WTC11 (cell line): ENCODE data around the gene PAQR3.

ENCODE experiments used
- ESRRA ChIP-seq: sonication (generic); formaldehyde crosslinking; IDR thresholded peaks from 2 replicates; pipeline ENCODE4 v1.8.1; 2022; ENCODE audit warnings: mild to moderate bottlenecking, missing genetic modification reagents, borderline replicate concordance
- GABPB1 ChIP-seq: sonication (generic); formaldehyde crosslinking; IDR thresholded peaks from 2 replicates; pipeline ENCODE4 v1.8.1; 2023; ENCODE audit warnings: mild to moderate bottlenecking, missing genetic modification reagents
- GTF2I ChIP-seq: fragments of 250-450 bp; sonication (Bioruptor Pico); conservative IDR thresholded peaks from 2 replicates; pipeline ENCODE4 v1.4.0; 2021; ENCODE audit warnings: mild to moderate bottlenecking
- IRF2 ChIP-seq: sonication (generic); formaldehyde crosslinking; IDR thresholded peaks from 2 replicates; pipeline ENCODE4 v1.8.0; 2022; ENCODE audit warnings: low read depth, missing genetic modification reagents, borderline replicate concordance
- JUN ChIP-seq: sonication (generic); formaldehyde crosslinking; IDR thresholded peaks from 2 replicates; pipeline ENCODE4 v1.8.0; 2023; ENCODE audit warnings: mild to moderate bottlenecking, missing genetic modification reagents
- NFATC4 ChIP-seq: fragments of 250-450 bp; sonication (Bioruptor Pico); IDR thresholded peaks from 2 replicates; pipeline ENCODE4 v1.9.0; 2021; ENCODE audit warnings: mild to moderate bottlenecking
- SOX15 ChIP-seq: fragments of 250-450 bp; sonication (Bioruptor Pico); IDR thresholded peaks from 2 replicates; pipeline ENCODE4 v1.9.0; 2021; ENCODE audit warnings: mild to moderate bottlenecking
- TP53 ChIP-seq: sonication (generic); formaldehyde crosslinking; IDR thresholded peaks from 2 replicates; pipeline ENCODE4 v1.8.1; 2023; ENCODE audit warnings: mild to moderate bottlenecking, missing genetic modification reagents
- TF ChIP-seq, protein P1 (sequence below): fragments of 200-600 bp; IDR thresholded peaks from 2 replicates; pipeline ENCODE4 v1.8.0; 2022; ENCODE audit warnings: antibody characterized with exemption
- TF ChIP-seq, protein P2 (sequence below): sonication (generic); formaldehyde crosslinking; IDR thresholded peaks from 2 replicates; pipeline ENCODE4 v1.8.1; 2023; ENCODE audit warnings: mild to moderate bottlenecking, missing genetic modification reagents
- TF ChIP-seq, protein P3 (sequence below): sonication (generic); formaldehyde crosslinking; IDR thresholded peaks from 2 replicates; pipeline ENCODE4 v1.8.0; 2023; ENCODE audit warnings: missing genetic modification reagents
- TF ChIP-seq, protein P4 (sequence below): fragments of 250-450 bp; sonication (Bioruptor Pico); conservative IDR thresholded peaks from 2 replicates; pipeline ENCODE4 v1.9.0; 2021; ENCODE audit warnings: mild to moderate bottlenecking
- TF ChIP-seq, protein P5 (sequence below): sonication (generic); formaldehyde crosslinking; IDR thresholded peaks from 2 replicates; pipeline ENCODE4 v1.8.0; 2023; ENCODE audit warnings: missing genetic modification reagents, mild to moderate bottlenecking, borderline replicate concordance

DNA sequence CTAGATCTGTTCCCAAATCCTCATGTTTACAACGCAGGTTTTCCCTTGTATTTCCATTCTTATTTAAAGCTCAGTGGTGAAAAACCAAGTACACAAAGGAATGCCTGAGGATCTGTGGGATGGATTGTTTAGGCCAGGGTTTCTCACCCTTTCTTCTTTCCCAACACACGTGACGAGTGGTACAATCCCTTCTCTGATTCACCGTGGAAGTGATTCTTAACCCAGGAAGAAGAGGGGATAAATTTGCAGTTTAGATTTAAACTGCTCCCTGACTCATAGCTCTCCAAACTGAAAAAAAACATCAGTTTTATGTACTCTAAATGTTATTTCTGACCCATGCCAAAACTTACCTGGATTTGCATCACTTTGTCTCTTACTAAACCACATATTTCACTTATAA is 17.0 kb downstream of the PAQR3 start:
- TF ChIP-seq JUN (CRISPR knock-in tag) (no peak), IRF2 (CRISPR knock-in tag) (no peak), SOX15 (CRISPR knock-in tag) (no peak), NFATC4 (no peak), TP53 (CRISPR knock-in tag) (no peak), GTF2I (CRISPR knock-in tag) (no peak), GABPB1 (CRISPR knock-in tag) (no peak), ESRRA (no peak)
- TF ChIP-seq, protein P1, sequence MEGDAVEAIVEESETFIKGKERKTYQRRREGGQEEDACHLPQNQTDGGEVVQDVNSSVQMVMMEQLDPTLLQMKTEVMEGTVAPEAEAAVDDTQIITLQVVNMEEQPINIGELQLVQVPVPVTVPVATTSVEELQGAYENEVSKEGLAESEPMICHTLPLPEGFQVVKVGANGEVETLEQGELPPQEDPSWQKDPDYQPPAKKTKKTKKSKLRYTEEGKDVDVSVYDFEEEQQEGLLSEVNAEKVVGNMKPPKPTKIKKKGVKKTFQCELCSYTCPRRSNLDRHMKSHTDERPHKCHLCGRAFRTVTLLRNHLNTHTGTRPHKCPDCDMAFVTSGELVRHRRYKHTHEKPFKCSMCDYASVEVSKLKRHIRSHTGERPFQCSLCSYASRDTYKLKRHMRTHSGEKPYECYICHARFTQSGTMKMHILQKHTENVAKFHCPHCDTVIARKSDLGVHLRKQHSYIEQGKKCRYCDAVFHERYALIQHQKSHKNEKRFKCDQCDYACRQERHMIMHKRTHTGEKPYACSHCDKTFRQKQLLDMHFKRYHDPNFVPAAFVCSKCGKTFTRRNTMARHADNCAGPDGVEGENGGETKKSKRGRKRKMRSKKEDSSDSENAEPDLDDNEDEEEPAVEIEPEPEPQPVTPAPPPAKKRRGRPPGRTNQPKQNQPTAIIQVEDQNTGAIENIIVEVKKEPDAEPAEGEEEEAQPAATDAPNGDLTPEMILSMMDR = no peak
- TF ChIP-seq, protein P2, sequence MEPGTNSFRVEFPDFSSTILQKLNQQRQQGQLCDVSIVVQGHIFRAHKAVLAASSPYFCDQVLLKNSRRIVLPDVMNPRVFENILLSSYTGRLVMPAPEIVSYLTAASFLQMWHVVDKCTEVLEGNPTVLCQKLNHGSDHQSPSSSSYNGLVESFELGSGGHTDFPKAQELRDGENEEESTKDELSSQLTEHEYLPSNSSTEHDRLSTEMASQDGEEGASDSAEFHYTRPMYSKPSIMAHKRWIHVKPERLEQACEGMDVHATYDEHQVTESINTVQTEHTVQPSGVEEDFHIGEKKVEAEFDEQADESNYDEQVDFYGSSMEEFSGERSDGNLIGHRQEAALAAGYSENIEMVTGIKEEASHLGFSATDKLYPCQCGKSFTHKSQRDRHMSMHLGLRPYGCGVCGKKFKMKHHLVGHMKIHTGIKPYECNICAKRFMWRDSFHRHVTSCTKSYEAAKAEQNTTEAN (CRISPR knock-in tag) = no peak
- TF ChIP-seq, protein P3, sequence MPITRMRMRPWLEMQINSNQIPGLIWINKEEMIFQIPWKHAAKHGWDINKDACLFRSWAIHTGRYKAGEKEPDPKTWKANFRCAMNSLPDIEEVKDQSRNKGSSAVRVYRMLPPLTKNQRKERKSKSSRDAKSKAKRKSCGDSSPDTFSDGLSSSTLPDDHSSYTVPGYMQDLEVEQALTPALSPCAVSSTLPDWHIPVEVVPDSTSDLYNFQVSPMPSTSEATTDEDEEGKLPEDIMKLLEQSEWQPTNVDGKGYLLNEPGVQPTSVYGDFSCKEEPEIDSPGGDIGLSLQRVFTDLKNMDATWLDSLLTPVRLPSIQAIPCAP (CRISPR knock-in tag) = no peak
- TF ChIP-seq, protein P4, sequence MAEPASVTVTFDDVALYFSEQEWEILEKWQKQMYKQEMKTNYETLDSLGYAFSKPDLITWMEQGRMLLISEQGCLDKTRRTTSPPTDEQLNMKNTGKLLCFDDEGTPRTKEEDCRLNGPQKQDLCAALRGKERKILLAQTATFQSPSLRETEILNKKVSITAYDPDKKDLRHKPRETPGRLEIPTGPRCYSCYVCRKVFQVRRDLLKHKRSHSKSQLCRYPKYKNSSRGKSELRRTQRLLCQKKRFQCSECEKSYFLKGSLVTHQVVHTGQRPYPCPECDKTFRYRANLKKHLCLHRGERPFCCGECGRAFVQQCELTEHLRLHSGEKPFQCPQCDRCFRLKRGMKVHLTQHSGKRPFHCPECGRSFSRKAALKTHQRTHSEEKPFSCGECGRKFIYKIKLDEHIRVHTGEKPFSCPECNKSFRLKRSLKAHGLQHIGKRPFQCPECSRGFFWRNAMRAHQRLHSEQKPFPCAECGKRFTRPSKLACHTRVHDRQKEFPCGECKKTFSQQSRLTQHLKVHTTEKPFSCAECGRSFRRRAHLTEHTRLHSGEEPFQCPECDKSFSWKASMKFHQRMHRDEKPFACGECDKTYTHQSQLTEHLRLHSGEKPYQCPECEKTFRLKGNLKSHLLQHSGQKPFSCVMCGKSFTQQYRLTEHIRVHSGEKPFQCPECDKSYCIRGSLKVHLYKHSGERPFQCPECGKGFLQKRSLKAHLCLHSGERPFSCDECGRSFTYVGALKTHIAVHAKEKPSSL (CRISPR knock-in tag) = no peak
- TF ChIP-seq, protein P5, sequence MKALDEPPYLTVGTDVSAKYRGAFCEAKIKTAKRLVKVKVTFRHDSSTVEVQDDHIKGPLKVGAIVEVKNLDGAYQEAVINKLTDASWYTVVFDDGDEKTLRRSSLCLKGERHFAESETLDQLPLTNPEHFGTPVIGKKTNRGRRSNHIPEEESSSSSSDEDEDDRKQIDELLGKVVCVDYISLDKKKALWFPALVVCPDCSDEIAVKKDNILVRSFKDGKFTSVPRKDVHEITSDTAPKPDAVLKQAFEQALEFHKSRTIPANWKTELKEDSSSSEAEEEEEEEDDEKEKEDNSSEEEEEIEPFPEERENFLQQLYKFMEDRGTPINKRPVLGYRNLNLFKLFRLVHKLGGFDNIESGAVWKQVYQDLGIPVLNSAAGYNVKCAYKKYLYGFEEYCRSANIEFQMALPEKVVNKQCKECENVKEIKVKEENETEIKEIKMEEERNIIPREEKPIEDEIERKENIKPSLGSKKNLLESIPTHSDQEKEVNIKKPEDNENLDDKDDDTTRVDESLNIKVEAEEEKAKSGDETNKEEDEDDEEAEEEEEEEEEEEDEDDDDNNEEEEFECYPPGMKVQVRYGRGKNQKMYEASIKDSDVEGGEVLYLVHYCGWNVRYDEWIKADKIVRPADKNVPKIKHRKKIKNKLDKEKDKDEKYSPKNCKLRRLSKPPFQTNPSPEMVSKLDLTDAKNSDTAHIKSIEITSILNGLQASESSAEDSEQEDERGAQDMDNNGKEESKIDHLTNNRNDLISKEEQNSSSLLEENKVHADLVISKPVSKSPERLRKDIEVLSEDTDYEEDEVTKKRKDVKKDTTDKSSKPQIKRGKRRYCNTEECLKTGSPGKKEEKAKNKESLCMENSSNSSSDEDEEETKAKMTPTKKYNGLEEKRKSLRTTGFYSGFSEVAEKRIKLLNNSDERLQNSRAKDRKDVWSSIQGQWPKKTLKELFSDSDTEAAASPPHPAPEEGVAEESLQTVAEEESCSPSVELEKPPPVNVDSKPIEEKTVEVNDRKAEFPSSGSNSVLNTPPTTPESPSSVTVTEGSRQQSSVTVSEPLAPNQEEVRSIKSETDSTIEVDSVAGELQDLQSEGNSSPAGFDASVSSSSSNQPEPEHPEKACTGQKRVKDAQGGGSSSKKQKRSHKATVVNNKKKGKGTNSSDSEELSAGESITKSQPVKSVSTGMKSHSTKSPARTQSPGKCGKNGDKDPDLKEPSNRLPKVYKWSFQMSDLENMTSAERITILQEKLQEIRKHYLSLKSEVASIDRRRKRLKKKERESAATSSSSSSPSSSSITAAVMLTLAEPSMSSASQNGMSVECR (CRISPR knock-in tag) = no peak
